Midbrain (tissue), 1 donor: ENCODE measurements around the gene NAT16.
A peak's percentile ranks its signal among the peaks of the same experiment; 100 is the strongest.
"Not testable (repeated sequence)": the region's sequence is repeated elsewhere in the genome, so short reads cannot be mapped to it uniquely, and the experiment has no call there.

Source experiments
- DNase-seq: peaks from one replicate; lab custom pipeline; 2025; lab: John Stamatoyannopoulos, UW

Gene NAT16

DNA sequence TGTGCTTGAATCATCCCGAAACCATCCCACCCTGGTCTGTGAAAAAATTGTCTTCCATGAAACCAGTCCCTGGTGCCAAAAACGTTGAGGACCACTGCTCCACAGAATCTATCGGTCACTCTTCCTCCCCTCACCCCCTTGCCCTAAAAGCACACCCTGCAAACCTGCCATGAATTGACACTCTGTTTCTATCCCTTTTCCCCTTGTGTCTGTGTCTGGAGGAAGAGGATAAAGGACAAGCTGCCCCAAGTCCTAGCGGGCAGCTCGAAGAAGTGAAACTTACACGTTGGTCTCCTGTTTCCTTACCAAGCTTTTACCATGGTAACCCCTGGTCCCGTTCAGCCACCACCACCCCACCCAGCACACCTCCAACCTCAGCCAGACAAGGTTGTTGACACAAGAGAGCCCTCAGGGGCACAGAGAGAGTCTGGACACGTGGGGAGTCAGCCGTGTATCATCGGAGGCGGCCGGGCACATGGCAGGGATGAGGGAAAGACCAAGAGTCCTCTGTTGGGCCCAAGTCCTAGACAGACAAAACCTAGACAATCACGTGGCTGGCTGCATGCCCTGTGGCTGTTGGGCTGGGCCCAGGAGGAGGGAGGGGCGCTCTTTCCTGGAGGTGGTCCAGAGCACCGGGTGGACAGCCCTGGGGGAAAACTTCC is 54.0 kb downstream of the NAT16 start:
- peak; percentile 8 for DNase-seq

DNA sequence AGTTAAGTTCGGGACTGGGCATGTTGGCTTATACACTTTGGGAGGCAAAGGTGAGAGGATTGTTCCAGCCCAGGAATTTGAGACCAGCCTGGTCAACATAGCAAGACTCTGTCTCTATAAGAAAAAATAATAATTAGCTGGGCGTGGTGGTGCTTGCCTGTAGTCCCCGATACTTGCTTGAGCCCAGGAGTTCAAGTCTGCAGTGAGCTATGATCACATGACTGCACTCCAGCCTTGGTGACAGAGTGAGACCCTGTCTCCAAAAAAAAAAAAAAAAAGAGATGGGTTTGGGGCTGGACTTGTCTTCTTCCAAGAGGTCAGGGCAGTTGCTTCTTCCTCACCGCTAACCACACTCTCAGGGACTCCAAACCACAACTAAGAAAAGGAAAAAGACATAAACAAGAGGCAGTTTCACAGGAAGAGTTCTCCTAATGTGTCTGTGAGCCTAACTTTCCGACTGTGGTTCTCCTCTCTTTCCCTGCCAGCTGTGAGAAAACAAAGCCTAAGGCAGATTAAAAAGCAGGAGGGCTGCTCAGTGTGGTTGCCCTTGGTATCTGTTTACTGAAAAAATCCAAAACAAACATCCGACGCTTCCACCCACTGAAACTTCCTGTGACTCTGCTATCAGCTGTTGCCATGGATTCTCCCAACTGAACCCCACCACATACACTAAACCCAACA is 55.6 kb downstream of the NAT16 start:
- DNase-seq, result no peak

DNA sequence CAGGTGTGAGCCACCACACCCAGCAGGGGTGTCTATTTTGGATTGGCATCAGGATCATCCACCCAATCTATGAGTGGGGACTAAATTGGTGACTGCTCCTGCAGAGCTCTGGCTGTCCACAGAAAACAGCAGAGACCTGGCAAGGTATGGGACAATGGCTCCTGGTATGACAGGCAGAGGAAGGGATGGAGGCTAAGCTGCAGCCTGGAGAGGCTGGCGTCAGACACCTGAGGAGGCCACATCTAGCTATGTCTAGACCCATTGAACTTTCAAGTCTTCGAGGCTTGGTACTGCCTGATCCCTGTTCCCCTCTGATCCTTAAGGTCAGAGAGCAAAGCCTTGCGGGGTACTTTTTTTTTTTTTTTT is 56.4 kb downstream of the NAT16 start:
- DNase-seq, result no peak

DNA sequence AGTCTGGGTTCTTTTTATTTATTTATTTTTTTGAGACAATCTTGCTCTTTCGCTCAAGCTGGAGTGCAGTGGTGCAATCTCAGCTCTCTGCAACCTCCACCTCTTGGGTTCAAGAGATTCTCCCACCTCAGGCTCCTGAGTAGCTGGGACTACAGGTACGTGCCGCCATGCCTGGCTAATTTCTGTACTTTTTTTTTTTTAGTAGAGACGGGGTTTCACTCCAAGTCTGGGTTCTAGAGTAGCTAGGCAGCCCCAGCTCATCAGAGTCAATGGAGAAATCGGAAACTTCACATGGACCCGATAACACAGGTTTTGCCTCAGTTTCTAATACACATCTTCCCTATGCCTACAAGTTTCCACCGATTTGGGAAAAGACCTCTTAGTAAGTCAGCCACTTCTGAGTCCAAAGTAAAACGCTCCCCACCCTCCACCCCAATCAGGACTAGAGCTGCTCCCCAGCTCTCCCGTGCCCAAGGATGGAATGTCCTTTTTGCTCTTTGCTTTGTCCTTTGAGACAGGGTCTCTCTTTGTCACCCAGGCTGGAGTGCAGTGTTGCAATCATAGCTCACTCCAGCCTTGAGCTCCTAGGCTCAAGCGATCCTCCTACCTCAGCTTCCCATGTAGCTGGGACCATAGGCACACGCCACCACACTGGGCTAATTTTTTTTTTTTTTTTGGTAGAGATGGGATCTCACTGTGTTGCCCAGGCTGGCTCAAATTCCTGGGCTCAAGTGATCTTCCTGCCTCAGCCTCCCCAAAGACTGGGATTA is 57.0 kb downstream of the NAT16 start:
- no peak for DNase-seq

DNA sequence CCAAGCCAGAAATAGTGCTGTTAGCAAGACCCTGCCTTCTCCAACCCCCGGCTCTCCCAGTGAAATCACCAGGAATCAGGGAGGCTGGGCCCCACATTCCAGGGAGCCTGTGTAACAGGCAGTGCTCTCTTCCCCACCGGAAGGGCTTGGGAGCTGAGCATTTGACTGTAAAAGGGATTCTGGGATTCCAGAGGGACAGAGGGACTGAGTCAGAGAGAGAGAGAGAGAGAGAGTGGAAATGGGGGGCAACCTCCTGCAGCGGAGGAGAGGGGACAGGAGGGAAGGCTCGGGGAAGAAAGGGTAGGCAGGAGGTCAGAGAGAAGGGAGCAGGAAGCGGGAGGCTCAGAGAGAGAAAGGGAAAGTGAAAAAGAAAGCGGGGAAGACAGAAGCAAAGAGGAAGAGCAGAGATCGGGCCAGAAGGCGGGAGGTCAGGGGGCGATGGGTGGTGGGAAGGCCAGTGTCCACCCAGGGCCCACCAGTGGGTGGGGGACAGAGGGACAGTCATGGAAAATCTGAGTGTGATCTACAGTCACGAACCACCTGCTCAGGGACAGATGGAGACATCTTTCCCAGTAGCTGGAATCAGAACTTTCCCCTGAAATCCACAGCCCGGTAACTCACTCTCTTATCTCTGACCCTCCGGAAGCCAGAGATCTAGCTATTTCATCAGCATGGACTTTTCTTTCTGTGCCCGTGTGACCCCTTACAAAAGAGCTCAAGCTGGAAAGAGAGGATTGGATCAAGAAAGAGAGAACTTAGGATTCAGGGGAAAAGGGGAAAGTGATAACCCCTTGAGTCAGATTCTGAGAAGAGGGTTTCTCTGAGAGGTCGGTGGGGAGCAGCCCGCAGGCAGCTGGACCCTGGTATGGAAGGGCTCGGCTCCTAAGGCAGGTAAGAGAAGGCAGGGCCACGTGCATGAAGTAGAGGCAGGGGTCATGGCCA is 57.8 kb downstream of the NAT16 start:
- no peak for DNase-seq

DNA sequence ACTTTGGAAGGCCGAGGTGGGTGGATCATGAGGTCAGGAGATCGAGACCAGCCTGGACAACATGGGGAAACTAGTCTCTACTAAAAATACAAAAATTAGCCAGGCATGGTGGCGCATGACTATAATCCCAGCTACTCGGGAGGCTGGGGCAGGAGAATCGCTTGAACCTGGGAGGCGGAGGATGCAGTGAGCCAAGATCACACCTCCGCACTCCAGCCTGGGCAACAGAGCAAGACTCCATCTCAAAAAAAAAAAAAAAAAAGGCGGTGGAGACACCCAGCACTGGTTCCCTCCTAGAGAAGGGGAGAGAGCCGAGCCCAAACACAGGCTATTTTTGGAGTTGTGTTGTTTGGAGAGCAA is 58.5 kb downstream of the NAT16 start:
- DNase-seq, result not testable (repeated sequence)
